ENCODE data around the gene TRPV6.

DNA sequence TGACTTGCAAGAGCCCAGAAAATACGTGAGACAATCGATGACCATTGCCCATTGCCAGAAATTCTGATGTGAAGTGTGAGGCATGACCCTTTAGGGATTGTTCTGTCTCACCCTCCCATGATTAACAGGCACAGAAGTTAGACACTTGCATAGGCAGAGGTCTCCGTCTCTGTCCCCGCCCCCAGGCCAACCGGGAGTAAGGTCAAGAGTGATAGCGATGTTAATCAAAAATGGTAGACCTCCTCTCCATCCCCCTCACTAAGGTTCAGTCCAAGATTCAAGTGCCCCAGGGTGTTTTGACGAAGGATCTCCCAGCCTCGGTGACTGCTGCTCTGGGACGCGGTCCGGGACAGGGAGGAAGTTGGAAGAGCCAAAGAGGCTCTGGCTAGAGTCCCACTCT, 22.7 kb upstream of the TRPV6 start:
- TF ChIP-seq, protein P1, sequence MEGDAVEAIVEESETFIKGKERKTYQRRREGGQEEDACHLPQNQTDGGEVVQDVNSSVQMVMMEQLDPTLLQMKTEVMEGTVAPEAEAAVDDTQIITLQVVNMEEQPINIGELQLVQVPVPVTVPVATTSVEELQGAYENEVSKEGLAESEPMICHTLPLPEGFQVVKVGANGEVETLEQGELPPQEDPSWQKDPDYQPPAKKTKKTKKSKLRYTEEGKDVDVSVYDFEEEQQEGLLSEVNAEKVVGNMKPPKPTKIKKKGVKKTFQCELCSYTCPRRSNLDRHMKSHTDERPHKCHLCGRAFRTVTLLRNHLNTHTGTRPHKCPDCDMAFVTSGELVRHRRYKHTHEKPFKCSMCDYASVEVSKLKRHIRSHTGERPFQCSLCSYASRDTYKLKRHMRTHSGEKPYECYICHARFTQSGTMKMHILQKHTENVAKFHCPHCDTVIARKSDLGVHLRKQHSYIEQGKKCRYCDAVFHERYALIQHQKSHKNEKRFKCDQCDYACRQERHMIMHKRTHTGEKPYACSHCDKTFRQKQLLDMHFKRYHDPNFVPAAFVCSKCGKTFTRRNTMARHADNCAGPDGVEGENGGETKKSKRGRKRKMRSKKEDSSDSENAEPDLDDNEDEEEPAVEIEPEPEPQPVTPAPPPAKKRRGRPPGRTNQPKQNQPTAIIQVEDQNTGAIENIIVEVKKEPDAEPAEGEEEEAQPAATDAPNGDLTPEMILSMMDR (conservative IDR thresholded peaks at IDR 0.05; ENCODE audit: low read depth, low read length), result no peak
- TF ChIP-seq NFE2L2 (IDR thresholded peaks at IDR 0.05; ENCODE audit: low read depth, low read length) (no peak), POLR2A (IDR thresholded peaks at IDR 0.05; ENCODE audit: low read depth, low read length) (no peak), RFX5 (IDR thresholded peaks at IDR 0.05; ENCODE audit: low read depth, low read length) (no peak), CHD1 (IDR thresholded peaks at IDR 0.05; ENCODE audit: low read depth, low read length) (no peak)
